NCI-H1694 (cell line): Measurements from ENCODE around the gene SNCG.
"Not testable (repeated sequence)": the region's sequence is repeated elsewhere in the genome, so short reads cannot be mapped to it uniquely, and the experiment has no call there.

ENCODE experiments used
- DNase-seq: peaks from one replicate; lab custom pipeline; 2025; lab: John Stamatoyannopoulos, UW

The SNCG gene

DNA sequence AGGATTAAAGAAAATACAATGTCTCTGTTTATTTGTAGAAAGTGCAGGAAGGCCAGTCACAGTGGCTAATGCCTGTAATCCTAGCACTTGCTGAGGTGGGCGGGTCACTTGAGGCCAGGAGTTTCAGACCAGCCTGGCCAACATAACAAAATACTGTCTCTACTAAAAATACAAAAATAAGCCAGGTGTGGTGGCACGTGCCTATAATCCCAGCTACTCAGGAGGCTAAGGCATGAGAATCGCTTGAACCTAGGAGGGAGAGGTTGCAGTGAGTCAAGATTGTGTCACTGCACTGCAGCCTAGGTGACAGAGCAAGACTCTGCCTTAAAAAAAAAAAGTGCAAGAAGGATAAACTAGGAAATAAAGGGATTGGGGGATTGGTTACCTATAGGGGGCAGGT, 20.1 kb downstream of the SNCG start:
- not testable (repeated sequence) for DNase-seq

DNA sequence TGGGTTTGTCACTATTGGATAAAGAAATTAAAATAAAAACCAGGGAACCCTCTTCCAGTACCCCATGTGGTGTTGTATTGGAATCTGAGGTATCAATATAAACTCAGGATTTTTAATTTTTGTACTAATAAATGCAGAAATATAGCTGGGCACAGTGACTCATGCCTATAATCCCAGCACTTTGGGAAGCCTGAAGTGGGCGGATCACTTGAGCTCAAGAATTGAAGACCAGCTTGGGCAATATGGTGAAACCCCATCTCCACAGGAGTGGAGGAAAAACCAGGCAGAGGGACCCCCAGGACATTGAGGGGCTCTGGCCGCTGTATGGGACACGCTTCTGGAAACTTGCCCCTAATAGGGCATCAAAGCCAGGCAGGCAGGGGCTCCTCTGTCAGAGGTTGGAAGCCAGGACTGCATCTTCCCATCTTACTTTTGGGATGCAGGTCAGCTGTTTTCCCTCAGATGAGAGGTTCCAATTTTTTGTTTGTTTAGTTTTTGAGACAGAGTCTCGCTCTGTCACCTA, 21.0 kb downstream of the SNCG start:
- DNase-seq = no peak

DNA sequence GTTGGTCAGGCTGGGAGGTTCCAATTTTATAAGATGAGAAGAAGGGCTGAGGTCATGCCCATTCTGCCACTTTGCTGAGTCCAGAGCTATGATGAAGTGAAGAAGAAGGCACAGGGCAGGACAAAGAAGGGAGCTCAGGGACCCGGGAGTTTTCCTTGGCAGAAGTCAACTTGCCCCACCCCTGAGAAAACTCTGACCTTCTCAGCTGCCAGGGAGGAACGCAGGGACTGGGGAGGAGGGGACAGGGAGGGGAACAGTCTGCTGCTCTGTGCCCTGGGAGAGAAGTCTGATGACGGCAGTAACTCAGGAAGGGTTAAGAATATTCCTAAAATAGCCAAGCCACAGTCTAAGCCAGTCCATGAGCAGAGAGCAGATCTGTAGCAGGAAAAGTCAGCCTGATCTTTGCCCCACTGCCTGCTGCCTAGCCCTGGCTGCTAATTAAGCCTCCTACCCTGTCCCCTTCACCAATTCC, 21.6 kb downstream of the SNCG start:
- no peak for DNase-seq

DNA sequence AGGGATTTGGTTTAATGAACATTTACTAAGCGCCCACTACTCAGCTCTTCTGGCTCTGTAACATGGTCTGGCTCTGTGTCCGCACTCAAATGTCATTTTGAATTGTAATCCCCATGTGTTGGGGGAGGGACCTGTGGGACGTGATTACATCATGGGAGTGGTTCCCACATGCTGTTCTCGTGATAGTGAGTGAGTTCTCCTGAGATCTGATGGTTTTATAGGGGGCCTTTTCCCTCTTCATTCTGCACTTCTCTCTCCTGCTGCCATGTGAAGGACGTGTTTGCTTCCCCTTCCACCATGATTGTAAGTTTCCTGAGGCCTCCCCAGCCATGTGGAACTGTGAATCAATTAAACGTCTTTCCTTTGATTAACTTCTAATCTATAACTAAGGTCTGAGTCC, 22.6 kb downstream of the SNCG start:
- DNase-seq = not testable (repeated sequence)

DNA sequence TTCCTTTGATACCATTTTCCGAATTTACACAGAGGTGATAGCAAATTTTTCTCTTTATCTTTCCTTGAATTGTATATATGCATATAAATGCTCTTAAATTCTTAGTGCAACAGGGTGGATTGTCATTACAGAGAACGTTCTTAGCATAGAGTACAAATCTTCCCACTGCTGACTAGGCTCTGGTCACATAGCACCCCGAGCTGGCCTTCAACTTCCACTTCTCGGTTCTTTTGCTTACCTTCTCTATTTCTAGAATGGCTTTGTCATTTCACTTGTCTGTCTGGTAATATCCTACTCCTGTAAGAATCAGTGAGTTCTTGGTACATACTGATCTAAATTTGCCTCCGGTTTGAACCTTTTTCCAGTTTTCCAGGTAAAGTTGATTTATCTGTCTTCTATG, 23.3 kb downstream of the SNCG start:
- DNase-seq = no peak

DNA sequence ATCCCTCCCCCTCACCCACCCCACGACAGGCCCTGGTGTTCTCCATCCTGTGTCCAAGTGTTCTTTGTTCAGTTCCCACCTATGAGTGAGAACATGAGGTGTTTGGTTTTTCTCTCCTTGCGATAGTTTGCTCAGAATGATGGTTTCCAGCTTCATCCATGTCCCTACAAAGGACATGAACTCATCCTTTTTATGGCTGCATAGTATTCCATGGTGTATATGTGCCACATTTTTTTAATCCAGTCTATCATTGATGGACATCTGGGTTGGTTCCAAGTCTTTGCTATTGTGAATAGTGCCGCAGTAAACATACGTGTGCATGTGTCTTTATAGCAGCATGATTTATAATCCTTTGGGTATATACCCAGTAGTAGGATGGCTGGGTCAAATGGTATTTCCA, 26.1 kb downstream of the SNCG start:
- not testable (repeated sequence) for DNase-seq

DNA sequence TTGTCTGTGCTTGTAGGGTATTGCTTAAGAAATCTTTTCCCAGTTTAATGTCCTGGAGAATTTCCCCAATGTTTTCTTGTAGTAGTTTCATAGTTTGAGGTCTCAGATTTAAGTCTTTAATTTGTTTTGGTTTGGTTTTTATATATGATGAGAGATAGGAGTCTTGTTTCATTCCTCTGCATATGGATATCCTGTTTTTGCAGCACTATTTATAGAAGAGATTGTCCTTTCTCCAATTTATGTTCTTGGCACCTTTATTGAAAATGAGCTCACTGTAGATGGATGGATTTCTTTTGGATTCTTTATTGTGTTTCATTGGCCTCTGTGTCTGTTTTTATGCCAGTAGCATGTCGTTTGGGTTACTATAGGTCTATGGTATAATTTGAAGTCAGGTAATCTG, 30.1 kb downstream of the SNCG start:
- no peak for DNase-seq

DNA sequence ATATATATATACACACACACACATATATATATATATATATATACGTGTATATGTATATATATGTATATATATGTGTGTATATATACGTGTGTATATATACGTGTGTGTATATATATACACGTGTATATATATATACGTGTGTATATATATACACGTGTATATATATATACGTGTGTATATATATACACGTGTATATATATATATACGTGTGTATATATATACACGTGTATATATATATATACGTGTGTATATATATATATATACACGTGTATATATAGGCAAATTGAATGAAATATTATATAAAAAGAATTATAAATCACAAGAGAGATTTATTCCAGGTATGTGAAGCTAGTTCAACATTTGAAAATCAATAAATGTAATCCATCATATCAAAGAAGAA, 33.0 kb downstream of the SNCG start:
- not testable (repeated sequence) for DNase-seq

DNA sequence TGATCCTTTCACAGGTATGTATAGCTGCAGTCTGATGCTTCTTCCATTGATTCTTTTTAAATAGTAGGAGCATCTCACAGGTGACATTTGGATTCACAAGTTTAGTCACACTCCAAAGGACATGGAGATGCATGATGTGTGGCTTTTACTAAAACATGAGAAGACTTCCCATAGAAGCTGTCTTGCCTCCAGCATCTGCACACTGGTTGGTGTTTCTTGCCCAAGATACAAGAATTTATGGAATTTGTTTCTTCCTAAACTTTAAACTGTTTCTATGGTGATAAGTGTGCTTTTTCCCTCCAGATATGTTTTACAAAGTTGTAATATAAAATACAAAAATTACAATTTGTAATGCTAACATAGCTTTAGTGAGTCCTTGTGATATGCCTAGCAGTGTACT, 34.1 kb downstream of the SNCG start:
- DNase-seq = no peak

DNA sequence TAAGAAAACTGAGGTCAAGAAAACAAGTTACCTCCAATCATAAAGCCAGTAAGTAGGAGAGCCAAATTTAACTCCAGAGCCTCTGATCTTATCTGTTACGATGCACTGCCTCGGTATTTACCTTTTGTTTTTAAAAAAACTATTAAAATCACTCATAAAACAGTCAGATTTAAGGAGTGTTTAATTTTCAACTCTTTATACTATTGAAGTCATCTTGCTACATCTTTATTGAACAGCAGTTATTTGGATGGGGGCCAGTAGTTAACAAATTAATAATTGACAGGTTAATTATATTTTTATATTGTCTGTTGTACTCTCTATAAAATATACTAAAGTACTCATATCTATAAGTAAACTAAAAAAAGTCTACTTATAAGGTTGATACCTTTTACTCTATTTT, 34.5 kb downstream of the SNCG start:
- DNase-seq = no peak

DNA sequence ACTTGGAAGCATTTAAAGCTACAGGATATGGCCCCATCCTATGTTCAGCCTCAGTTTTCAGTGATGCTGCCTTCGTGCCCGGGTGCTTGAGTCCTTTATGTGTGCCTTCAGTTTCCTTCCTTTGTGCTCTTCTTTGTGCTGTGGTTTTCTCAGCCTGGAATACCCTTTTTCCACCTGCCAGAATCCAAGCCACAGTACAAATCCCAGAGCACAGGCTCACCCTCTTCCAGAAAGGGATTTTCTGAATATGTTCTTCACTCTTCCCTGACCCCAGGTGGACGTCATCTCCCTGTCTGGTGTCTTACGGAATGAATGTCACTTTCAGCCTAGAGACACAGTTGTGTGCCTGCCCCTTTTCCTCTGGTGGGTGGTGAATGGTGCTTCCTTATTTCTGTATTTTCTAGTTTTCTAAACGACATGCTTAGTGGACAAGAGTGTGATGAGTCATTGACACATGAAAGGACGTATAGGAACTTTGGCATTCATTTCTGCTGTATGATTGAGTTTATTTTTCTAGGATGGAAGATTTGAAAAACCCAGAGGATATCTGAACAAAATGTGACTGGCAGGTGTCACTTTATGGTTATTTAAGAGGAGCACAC, 41.5 kb downstream of the SNCG start:
- DNase-seq = not testable (repeated sequence)

DNA sequence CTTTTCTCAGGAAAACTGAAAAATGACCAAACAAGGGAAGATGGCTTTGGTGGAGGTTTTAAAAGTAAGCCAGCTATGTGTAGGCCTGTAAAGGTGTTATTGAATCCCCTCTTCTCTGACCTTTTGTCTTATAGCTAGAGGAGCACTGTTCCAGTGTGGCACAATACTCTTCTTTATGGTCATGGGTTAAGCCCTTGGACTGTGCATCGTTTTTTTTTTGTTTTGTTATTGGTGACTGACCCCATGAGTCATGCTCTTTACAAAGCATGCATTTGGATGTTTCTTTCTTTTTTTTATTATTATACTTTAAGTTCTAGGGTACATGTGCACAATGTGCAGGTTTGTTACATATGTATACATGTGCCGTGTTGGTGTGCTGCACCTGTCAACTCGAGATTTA, 42.1 kb downstream of the SNCG start:
- DNase-seq = no peak

DNA sequence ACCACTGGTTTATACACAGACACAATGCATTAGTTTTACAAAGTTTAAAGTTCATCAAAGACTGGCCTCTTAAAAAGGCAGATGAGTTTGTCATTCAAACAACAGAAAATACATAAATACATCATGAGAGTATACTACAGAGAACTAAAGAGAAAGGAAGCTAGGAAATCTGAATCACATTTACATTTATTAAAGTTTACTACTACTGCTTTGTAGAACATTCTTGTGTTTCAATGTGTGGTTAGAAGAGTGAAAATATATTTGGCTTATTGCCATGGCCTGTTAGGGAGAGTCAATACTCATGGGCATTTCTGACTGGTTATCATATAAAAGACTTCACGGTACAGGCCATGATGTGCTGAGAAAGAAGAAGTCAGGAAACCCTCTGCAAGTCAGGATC, 48.7 kb downstream of the SNCG start:
- not testable (repeated sequence) for DNase-seq

DNA sequence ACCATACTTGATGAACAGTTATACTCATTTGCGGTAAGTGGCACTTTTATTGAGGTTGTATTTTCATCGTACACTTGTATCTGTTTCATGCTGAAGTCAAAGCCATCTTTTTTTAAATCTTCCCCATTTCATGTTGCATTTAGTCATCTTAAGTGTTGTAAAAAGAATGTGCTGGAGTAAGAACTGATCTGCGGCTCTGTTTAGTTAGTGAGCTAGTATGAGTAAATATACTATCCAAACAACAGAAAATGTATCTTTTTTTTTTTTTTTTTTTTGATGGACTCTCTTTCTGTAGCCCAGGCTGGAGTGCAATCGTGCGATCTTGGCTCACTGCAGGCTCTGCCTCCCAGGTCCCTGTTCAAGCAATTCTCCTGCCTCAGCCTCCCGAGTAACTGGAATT, 49.3 kb downstream of the SNCG start:
- DNase-seq = not testable (repeated sequence)

DNA sequence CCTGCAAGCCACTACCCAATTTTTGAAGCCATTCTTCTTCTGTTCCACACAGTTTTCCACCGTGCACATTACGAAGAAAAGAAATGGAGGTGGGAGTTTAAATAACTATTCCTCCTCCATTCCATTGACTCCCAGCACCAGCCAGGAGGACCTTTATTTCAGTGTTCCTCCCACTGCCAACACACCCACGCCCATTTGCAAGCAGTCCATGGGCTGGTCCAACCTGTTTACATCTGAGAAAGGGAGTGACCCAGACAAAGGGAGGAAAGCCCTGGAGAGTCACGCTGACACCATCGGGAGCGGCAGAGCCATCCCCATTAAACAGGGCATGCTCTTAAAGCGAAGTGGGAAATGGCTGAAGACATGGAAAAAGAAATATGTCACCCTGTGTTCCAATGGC, 49.9 kb downstream of the SNCG start:
- not testable (repeated sequence) for DNase-seq

DNA sequence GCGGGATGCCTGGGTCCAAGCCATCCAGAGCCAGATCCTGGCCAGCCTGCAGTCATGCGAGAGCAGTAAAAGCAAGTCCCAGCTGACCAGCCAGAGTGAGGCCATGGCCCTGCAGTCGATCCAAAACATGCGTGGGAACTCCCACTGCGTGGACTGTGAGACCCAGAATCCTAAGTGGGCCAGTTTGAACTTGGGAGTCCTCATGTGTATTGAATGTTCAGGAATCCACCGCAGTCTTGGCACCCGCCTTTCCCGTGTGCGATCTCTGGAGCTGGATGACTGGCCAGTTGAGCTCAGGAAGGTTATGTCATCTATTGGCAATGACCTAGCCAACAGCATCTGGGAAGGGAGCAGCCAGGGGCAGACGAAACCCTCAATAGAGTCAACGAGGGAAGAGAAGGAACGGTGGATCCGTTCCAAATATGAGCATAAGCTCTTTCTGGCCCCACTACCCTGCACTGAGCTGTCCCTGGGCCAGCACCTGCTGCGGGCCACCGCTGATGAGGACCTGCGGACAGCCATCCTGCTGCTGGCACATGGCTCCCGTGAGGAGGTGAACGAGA, 50.8 kb downstream of the SNCG start:
- not testable (repeated sequence) for DNase-seq
